Nephron (organoid): ENCODE measurements around the gene TRMT10C.
"Not testable (repeated sequence)": the region's sequence is repeated elsewhere in the genome, so short reads cannot be mapped to it uniquely, and the experiment has no call there.

Source experiments
- H3K27ac Mint-ChIP-seq, 3 experiments: 2 replicates each; pipeline ENCODE4 v1.8.0; 2020; ENCODE audit warnings: mixed read lengths in 3 of 3, mild to moderate bottlenecking in 2 of 3, moderate library complexity in 1 of 3
- H3K27me3 Mint-ChIP-seq: 2 replicates; pipeline ENCODE4 v1.8.0; 2021; ENCODE audit warnings: low read depth, mild to moderate bottlenecking, moderate library complexity, mixed read lengths
- H3K36me3 Mint-ChIP-seq: 2 replicates; pipeline ENCODE4 v1.8.0; 2020; ENCODE audit warnings: low read depth, mixed read lengths
- H3K4me1 Mint-ChIP-seq: 2 replicates; pipeline ENCODE4 v1.8.0; 2020; ENCODE audit warnings: mixed read lengths
- H3K4me3 Mint-ChIP-seq, 3 experiments: 2 replicates each; pipeline ENCODE4 v1.8.0; 2020; ENCODE audit warnings: mild to moderate bottlenecking in 3 of 3, mixed read lengths in 3 of 3, moderate library complexity in 2 of 3
- H3K9me3 Mint-ChIP-seq: 2 replicates; pipeline ENCODE4 v1.8.0; 2020; ENCODE audit warnings: mixed read lengths
- TF ChIP-seq, protein P1 (sequence below), 3 experiments: fragments of 200-600 bp; sonication (generic); IDR thresholded peaks; one replicate each; pipeline ENCODE4 v1.5.0; 2021; ENCODE audit warnings: antibody characterized with exemption in 3 of 3; ENCODE audit not compliant: unreplicated experiment in 3 of 3

Gene TRMT10C

DNA sequence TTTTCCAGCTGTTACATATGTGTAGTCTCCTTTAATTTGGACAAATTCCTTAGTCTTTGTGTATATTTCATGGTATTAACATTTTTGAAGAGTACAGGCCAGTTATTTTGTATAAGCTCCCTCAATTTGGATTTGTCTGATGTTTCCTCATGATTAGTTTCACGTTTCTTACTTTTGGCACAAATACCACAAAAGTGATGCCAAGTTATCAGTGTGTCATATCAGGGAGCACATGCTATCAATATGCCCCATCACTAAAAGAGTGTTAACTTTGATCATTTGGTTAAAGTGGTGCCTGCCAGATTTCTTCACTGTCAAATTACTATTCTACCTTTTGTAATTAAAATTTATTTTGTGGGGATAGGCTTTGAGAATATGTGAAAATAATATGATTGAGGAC is 26.9 kb downstream of the TRMT10C start:
- Mint-ChIP-seq H3K27ac (no peak overlapping the region), H3K4me1 (no peaks in the 10 kb centered on the region), H3K4me3 (no peak overlapping the region), H3K9me3 (no peaks in the 10 kb centered on the region), H3K36me3 (peaks cover 77% of the 10 kb centered on the region), H3K27me3 (no peaks in the 10 kb centered on the region)
- TF ChIP-seq, protein P1, sequence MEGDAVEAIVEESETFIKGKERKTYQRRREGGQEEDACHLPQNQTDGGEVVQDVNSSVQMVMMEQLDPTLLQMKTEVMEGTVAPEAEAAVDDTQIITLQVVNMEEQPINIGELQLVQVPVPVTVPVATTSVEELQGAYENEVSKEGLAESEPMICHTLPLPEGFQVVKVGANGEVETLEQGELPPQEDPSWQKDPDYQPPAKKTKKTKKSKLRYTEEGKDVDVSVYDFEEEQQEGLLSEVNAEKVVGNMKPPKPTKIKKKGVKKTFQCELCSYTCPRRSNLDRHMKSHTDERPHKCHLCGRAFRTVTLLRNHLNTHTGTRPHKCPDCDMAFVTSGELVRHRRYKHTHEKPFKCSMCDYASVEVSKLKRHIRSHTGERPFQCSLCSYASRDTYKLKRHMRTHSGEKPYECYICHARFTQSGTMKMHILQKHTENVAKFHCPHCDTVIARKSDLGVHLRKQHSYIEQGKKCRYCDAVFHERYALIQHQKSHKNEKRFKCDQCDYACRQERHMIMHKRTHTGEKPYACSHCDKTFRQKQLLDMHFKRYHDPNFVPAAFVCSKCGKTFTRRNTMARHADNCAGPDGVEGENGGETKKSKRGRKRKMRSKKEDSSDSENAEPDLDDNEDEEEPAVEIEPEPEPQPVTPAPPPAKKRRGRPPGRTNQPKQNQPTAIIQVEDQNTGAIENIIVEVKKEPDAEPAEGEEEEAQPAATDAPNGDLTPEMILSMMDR (IDR thresholded peaks at IDR 0.05; ENCODE audit: unreplicated experiment in 3 of 3): no peak

DNA sequence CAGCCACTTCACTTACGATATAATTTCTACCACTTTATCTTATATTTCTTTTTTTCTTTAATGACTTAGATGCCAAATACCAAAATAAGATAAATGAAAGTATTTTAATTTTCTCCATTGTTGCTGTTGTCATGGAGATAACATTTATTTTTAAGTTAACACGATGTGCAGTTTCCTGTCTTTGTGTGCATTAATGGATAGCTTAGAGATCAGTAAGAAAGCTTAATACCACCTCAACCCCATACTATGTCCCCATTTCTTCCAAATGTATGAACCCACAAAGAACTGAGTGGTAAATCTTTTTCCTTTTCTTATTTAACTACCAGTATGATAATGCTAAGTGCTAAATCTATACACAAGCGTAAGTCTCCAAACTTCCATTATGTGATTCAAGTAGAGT is 29.4 kb downstream of the TRMT10C start:
- Mint-ChIP-seq H3K27ac (no peak overlapping the region), H3K4me3 (no peak overlapping the region), H3K9me3 (no peaks in the 10 kb centered on the region), H3K36me3 (peaks cover 66% of the 10 kb centered on the region), H3K27me3 (no peaks in the 10 kb centered on the region), H3K4me1 (no peaks in the 10 kb centered on the region)
- TF ChIP-seq, protein P1 (IDR thresholded peaks at IDR 0.05; ENCODE audit: unreplicated experiment in 3 of 3): no peak

DNA sequence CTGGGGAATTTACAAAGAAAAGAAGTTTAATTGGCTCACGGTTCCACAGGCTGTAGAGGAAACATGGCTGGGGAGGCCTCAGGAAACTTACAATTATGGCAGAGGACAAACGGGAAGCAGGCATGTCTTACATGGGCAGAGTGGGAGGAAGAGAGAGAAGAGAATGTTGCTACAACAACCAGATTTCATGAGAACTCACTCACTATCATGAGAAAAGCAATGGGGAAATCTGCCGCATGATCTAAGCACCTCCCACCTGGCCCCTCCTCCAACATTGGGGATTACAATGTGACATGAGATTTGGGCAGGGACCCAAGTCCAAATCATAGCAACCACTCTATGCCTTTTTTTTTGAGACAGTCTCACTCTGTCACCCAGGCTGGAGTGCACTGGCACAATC is 41.1 kb downstream of the TRMT10C start:
- H3K27me3 Mint-ChIP-seq: no peaks in the 10 kb centered on the region
- H3K36me3 Mint-ChIP-seq: peaks cover 15% of the 10 kb centered on the region
- TF ChIP-seq, protein P1 (IDR thresholded peaks at IDR 0.05; ENCODE audit: unreplicated experiment in 3 of 3): no peak

DNA sequence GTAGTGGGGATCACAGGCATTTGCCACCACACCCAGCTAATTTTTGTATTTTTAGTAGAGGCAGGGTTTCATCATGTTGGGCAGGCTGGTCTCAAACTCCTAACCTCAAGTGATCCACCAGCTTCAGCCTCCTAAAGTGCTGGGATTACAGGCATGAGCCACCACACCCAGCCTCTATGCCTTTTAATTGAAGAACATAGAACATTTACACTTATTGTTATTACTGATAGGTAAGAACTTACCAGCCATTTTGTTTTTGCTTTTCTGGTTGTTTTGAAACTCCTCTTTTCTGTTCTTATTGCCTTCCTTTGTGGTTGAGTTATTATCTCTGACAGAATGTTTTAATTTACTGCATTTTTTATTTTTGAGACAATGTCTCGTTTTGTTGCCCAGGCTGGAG is 41.5 kb downstream of the TRMT10C start:
- peaks cover 15% of the 10 kb centered on the region for H3K36me3 Mint-ChIP-seq
- H3K4me3 Mint-ChIP-seq: no peak overlapping the region
- H3K27ac Mint-ChIP-seq: no peak overlapping the region
- TF ChIP-seq, protein P1 (IDR thresholded peaks at IDR 0.05; ENCODE audit: unreplicated experiment in 3 of 3): no peak
- H3K4me1 Mint-ChIP-seq: no peaks in the 10 kb centered on the region
- H3K27me3 Mint-ChIP-seq: no peaks in the 10 kb centered on the region
- peaks cover 5% of the 10 kb centered on the region for H3K9me3 Mint-ChIP-seq

More for the DNA sequence above, 41.1 kb downstream of the TRMT10C start:
- Mint-ChIP-seq H3K4me1 (no peaks in the 10 kb centered on the region), H3K4me3 (no peak overlapping the region), H3K9me3 (peaks cover 5% of the 10 kb centered on the region), H3K27ac (no peak overlapping the region)

DNA sequence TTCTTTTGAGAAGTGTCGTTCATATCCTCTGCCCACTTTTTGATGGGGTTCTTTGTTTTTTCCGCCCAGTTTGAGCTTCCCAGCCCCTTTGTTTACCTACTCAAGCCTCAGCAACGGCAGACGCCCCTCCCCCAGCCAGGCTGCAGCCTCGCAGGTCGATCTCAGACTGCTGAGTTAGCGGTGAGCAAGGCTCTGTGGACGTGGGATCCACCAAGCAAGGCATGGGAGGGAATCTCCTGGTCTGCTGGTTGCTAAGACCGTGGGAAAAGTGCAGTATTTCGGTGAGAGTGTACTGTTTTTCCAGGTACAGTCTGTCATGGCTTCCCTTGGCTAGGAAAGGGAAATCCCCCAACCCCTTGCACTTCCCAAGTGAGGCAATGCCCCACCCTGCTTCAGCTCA is 43.7 kb downstream of the TRMT10C start:
- H3K27ac Mint-ChIP-seq, H3K9me3 Mint-ChIP-seq, H3K4me3 Mint-ChIP-seq, H3K4me1 Mint-ChIP-seq, H3K27me3 Mint-ChIP-seq: not testable (repeated sequence)
- H3K36me3 Mint-ChIP-seq: peaks cover 12% of the 10 kb centered on the region

DNA sequence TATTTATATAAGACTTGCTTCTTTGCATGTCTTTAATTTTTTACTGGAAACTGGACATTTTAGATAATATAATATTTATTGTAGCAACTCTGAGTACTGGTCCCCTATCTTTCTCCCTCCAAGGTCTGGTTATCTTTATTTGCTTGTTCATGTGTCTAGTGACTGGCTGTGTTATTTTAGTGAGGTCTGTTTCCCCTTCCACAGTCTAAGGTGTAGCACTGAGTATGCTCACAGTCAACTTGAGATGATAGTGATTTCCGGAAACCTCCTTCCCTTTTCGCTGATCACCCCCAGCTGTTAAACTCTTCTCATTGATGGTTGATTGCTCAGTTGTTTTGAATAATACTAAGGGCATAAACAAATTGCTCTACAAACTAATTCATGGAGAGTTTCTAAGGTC is 49.4 kb downstream of the TRMT10C start:
- H3K4me3 Mint-ChIP-seq: no peak overlapping the region
- no peaks in the 10 kb centered on the region for H3K36me3 Mint-ChIP-seq
- H3K4me1 Mint-ChIP-seq: no peaks in the 10 kb centered on the region
- no peak overlapping the region for H3K27ac Mint-ChIP-seq
- TF ChIP-seq, protein P1 (IDR thresholded peaks at IDR 0.05; ENCODE audit: unreplicated experiment in 3 of 3): no peak
- H3K9me3 Mint-ChIP-seq: no peaks in the 10 kb centered on the region
- H3K27me3 Mint-ChIP-seq: no peaks in the 10 kb centered on the region

DNA sequence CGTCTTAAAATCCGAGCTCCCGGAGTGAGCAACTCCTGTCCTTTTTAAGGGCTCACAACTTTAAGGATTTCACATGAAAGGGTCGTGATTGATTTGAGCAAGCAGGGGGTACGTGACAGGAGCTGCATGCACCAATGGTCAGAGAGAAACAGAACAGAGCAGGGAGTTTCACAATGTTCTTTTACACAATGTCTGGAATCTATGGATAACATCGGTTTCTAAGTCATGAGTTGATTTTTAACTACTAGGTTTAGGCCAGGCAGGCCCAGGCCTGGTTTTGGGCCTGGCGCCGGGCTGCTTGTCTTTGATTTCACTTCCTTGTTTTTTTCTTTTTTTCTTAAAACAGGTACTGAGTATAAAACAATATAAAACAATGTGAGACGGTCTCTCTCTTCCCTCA is 51.3 kb downstream of the TRMT10C start:
- H3K9me3 Mint-ChIP-seq, H3K4me3 Mint-ChIP-seq, H3K27me3 Mint-ChIP-seq, H3K36me3 Mint-ChIP-seq, H3K4me1 Mint-ChIP-seq: not testable (repeated sequence)
- H3K27ac Mint-ChIP-seq: peak overlapping the region in 1 of 3 experiments; percentile 49
